IPS-NIHi7 (cell line): ENCODE results near the gene EMD.
"Not testable (repeated sequence)": the region's sequence is repeated elsewhere in the genome, so short reads cannot be mapped to it uniquely, and the experiment has no call there.

Source experiments
- DNase-seq: peaks from one replicate; pipeline ENCODE4 v3.0.0; 2012; ENCODE audit warnings: mixed read lengths; ENCODE audit errors: extremely low spot score

Gene EMD

DNA sequence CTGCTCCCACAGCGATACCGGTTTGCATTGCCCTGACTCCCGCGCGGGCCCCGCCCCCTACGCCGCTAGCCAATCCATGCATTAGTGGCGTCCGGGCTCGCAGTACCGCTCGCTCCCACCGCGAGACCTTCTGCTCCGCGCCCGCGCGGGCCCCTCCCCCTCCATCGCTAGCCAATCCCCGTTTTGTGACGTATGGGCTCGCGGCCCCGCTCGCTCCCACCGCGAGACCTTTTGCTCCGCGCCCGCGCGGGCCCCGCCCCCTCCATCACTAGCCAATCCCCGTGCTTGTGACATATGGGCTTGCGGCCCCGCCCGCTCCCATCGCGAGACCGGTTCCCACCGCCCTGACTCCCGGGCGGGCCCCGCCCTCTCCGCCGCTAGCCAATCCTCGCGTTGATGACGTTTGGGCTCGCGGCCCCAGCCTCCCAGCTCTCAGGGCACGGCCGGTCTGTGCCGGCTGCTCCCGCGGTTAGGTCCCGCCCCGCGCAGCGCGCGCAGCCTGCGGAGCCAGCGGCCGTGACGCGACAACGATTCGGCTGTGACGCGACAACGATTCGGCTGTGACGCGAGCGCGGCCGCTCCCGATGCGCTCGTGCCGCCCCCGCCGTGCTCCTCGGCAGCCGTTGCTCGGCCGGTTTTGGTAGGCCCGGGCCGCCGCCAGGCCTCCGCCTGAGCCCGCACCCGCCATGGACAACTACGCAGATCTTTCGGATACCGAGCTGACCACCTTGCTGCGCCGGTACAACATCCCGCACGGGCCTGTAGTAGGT lies at the start of gene EMD:
Gene EMD, plus strand, starts transcription at position 497 of the 770 bp plus-strand sequence. Its CDS starts 190 bp downstream, at position 687.
- peak; percentile 72 for DNase-seq

DNA sequence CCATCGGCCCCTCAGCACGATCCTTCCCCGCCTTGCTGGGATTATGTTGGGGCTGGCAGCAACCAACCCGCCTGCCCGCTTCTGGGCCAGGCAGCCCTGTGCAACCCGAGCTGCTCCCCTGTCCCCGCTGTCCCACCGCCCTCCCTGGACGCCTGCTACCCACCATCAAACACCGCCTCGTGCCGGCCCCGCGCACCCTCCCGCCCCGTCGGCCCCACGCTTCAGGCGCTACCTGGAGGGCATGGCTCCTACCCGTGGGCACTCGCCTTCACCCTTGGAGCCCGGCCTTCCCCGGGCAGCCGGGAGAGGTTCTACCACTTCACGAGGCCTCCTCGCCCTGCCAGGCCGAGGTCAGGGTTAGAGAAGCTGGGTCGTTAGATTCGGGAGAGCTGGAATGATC lies 46.5 kb upstream of the EMD start:
- no peak for DNase-seq

DNA sequence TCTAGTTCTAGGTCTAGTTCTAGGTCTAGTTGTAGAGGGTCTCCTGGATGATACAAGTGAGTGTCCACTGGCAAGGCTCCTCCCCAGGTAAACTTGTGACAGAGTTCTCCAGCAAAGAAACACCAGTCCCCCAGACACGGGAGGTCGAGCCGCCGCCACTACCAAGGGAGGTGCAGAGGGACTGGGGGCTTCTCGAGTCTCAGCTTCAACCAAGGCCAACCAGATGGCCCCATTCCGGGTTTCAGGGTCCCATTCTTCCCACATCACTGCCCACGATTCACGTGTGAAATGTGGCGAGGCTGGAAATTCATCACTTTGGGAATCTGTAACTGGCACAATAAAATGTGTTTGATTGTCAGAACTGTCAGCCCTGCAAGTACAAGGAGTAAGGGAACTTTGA lies 46.0 kb upstream of the EMD start:
- no peak for DNase-seq

DNA sequence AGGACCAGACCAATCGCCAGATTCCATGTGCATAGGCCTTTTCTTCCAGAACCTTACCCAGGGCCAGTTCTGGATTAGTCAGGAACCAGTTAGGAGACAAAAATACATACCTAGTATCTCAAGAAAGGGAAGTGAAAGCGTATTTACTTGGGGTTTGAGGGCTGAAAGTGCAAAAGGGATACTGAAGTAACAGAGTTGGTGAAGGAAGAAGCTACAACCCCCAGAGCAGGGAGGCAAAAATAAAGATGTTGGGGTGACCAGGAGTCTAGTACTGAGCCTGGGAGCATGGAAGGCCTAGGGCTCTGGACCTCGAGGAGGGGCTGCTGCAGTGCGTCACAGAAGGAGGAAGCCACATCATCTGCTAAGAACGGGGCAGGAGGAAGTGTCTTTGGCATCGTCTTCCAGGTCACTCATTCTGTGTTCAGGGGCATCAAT lies 45.2 kb upstream of the EMD start:
- DNase-seq, result no peak

DNA sequence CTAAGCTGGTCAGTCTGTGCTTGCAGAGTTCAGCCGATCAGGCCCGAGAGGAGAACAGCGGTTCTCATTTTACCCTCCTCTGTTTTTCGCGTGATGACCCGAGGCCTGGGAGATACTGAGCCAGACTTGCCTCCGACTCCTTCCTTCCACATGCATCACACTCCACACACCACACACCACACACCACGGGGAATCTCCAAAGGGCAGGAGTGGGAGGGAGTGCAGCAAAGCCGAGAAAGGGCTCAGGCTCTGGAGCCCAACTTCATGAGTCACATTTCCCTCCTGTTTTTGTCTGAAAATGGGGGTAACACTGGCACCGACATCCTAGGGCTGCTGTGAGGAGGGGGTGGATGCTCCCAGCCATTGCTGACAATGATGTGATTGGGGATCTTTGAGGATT lies 44.6 kb upstream of the EMD start:
- no peak for DNase-seq

DNA sequence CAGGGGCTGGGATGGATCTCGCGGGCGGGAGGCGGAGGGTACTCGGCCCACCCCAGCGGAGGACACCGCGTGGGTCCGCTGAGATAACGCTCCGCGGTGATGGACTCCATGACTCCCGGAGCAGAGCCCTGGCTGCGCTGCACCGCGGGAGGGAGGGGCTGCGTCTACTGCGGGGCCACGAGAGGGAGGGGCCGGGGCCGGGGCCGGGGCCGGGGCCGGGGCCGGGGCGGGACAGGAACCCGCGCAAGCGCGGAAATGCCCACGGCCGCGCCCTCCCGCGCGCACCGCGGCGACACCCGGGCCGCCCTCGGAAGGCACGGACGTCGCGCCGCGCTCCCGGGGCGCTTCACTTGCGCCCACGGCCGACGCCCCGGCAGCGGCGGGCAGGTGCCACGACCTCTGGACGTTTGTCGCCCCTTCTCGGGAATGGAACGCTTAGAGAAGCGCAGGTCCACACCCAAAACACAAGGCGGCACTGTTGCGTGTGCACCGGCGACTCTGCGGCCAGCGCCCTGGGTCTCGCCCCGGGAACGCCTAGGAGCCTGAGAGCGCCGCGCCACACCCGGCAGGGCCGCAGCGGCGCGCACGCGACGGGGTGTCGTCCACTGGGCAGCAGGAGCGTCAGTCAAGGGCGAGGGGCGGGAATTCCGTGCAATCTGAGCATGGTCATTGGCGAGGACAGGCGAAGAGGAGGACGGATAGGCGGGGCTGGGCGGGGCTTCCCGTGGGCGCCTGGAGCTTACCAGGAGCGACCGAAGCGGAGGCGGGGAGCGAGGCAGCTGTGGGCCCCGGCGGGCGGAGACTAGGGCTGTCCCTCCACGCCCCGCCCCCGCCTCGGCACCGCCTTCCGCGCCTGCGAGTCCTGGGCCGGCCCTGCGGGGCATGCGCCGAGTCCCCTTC lies 37.4 kb upstream of the EMD start:
- DNase-seq, result not testable (repeated sequence)

DNA sequence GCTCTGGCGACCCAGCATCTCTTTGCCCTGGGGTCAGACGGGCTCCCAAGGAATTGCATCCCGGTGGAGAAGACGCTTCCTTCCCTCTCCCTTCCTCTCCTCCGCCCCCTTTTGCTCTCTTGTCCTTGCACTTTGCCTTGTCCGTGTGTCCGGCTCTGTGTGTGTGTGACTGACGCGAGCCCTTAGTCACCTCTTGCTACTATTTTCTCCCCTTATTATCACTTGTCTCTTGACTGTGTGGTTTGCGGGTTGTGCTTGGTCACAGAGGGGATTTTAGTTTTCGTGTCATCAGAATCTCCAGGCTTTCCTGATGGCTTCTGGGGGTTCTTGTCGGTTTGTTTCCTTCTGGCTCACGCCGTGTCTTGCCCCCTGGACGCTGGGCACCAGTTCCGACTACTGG lies 36.0 kb upstream of the EMD start:
- not testable (repeated sequence) for DNase-seq

DNA sequence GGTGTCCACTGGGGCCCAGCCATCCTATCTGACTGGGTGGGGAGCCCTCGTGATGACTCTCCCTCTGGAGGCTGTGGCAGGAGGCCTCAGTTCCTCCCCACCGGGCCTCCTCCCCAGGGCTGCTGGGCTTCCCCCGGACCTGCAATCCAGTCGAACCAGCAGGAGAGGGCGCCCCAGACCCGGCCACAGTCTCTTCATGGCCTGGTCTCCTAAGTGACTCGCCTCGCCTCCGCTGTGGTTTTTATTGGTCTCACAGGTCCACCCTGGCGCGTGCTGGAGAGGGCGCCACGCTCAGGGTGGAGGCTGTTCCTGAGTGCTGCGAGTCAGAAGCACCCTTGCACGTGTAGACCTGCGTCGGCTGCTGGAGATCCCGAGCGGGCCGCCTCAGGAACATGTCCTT lies 35.5 kb upstream of the EMD start:
- DNase-seq, result not testable (repeated sequence)

DNA sequence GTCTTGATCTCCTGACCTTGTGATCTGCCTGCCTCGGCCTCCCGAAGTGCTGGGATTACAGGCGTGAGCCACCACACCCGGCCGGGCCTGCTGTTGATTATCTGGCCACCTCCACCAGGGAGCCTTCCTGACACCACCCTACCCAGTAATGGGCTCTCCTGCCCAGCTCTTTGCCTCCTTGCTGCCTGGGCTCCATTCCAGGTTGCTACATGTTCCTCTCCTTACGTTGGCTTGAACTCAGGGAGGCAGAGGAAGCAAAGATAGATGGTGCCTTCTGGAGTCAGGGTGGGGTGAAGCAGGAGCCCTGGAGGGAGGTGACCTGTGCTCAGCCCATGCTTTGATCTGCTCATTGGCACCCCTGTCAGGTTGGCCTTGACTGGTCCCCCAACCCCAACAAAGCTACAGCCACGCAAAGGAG lies 31.0 kb upstream of the EMD start:
- no peak for DNase-seq

DNA sequence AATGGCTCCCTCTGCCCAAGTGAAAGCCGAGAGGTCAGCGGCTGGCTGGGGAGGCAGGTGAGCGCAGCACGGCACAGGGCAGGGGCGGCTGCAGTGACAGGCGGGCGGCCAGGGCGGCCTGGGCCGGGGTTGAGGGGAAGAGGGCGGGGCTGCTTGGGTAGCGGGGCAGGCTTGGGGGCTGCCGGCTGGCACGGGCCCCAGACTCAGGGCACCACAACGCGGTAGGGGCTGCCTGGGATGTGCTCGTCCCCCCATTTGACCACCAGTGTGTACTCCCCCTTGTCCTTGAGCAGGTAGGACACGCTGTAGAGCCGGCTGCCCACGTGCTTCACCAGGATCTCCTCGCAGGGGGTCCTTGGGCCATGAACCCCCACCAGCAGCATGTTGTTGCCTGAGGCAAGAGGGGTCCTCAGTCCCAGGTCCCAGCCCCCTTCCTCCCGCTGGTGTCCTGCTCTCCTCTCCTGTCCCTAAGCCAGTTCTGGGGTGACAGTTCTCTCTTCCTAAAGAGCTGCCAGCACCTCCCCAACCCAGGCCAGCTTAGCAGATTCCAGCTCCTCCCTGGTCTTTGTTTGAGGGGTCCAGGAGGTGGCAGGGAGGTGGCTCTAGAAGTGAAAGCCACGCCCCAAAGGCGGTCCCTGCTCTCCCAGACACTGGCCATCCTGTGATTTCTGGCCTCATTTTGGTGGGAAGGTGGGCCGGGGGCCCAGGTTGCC lies 30.3 kb upstream of the EMD start:
- DNase-seq, result no peak

DNA sequence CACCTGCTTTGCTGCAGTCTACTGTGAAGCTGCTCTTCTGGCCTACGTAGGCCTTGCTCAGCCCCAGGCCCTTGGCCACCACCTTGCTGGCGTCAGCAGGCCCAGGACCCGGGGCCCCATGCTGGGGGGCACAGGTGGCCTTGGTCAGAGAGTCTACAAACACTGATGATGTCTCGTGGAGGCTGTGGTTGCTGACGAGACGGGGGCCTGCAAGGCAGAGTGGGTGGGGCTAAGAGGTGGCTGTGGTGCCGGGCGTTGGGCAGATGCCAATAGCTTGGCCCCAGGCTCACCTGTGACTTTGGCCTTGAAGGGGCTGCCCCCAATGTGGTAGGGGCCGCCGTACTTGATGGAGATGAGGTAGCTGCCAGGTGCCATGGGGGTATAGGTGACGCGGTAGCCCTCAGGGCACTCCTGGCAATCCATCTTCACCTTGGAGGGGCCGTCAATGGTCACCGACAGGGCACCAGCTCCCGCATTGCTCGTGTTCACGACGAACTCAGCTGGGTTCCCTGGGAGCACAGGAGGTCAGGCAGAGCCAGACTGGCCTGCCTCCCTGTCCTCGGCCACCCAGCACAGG lies 29.6 kb upstream of the EMD start:
- DNase-seq, result no peak

DNA sequence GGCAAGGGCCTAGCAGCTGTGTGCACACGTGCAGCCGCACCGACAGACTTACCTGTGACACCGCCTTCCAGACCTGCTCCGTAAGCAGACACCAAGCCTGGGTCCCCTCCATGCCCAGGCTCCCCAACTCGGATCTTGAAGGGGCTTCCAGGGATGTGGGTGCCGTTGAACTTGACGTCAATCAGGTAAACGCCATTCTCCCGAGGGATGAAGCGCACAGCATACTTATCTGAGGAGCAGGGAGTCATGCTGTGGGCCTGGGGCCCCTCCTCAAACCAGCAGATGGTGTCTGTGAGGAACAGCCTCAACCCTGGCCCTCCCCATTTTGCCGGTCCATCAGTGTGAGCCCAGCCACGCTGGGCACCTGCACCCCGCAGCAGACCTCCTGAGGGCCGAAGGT lies 29.1 kb upstream of the EMD start:
- no peak for DNase-seq

DNA sequence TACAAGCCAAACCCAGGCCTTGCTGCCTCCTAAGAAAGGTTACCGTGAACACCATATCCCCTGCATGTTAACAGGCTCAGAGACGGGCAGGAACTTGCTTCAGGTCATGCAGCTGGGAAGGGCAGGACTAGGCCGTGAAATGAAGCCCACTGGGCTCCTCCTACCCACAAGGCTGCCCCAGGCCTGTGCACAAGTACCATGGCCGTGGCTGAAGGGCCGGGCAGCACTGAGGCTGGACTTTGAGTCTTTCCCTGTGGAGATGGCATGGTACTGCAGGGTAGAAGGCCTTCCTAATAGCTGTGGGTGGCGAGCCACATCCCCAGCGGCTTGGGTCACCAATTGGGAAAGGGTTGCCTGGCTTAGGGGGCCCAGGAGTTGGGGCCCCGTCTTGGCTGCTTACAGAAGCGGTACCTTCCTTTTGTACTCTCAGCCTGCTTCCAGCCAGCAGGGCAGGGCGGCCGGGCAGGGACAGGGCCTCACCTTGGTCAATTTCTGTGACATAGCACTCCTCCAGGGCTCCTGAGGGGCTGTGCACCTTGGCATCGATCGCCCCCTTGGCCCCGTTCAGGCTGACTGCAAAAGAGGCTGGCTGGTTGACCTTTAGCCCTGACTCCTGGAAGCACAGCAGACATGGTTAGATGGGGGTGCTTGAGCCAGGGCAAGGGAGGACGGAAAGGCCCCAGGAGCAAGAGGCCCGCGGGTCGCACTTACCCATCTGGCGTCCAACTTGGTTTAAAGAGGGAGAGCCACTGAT lies 28.5 kb upstream of the EMD start:
- DNase-seq, result no peak

DNA sequence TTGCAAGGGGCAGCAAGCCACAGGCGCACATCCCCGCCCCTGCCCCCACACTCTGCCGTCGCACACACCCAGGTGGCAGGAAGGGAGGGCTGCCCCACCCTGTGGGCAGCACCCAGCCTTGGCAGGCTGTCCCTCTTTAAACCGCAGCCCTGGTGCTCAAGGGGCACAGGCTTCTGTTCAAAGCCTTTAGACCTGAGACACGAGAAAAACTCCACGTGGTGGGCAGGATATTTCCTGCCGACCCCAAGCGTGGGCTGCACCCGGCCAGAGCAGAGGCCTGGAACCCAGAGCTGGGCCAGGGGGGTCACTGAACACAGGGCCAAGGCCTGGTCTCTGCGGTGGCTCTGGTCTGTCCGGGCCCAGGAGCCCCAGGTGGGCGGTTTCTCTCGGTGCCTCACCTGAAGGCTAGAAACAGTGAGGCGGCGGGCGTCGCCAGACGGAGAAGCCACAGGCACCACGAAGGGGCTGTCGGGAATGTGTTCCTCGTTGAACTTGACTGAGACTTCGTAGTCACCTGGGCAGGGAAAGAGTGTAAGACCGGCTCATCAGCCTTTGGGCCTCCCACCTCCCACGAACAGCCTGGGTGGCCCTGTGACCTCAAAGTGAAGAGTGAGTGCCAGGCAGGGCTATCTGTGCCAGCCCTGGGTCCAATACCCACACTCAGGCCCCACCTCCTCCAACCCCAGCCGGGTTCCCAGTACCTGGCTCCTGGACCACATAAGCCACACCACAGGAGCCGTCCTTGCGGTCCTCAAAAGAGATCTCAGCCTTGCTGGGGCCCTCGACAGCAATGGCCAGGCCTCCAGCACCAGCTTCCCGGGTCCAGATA lies 27.7 kb upstream of the EMD start:
- no peak for DNase-seq

DNA sequence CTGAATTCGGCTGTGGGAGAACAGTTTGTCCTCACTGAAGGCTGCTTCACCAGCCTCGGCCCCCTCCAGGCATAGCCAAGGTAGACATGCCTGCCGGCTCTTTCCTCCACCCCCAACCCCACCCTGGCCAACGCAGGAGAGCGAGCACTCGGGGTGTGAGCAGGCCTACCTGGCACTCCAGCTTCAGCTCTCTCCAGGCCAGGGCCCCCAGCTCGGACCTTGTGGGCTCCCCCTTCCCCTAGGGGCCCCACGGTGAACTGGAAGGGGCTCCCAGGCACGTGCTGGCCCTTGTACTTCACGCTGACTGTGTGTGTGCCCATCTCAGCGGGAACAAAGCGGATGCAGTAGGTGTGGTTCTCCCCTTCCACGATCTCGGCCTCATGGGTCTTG lies 27.1 kb upstream of the EMD start:
- DNase-seq, result no peak

DNA sequence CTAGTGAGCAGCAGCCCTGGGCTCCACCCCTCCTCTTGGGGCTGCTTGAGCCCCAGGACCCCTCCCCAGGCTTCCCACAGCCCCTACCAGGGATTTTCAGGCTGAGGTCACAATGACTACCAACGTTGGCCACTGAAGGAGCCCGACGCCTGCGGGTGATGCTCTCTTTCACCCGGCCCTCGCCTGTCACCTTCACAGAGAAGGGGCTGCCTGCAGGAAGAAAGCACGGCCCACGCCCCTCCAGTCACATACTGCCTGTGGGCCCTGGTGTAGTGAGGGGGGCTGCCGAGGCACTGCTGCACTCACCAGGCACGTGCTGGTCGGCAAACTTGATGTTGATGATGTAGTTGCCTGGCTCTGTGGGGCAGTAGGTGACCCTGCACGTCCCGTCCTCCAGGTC lies 26.6 kb upstream of the EMD start:
- no peak for DNase-seq

DNA sequence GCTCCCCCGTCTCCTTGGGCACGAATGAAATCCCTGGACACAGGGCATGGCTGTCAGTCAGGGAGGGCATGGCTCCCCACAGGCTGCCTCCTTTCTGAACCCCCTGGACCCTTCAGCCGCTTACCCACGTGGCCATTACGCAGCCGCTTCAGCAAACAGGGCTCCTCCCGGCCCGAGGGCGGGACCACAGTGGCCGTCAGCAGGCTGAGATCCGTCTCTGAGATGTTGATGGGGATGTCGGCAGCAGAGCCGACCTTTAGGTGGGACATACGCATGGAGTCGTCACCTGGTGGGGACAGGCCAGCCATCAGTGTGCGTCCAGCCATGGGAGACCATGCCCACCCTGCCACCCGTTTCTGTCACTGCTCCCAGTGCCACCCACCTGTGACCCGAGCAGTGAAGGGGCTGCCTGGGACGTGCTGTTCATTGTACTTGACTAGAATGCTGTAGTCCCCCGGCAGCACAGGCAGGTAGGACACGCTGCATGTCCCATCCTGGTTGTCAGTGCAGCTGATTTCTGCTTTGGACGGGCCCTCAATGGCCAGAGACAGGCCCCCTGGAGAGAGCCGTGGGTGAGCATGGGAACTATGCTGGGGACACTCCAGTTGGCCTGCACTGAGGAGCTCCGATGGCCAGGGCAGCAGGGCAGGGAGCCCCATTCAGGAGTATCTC lies 25.8 kb upstream of the EMD start:
- no peak for DNase-seq

DNA sequence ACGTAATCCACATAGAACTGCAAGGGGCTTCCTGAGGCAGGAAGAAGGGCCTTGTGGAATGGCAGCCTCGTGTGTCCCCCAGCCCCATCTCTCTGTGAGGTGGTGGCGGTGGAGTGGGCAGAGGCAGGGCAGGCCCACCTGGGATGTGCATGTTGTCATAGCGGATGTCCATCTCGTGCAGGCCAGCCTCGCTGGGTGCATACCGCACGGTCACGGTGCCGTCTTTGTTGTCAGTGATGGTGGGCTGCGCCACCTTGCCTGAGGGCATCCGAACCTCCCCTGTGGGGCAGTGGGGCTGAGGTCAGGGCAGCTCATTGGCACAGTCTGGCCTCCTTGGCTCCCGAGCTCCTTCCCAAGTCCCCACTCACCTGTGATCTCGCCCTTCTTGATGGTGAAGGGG lies 25.1 kb upstream of the EMD start:
- no peak for DNase-seq

DNA sequence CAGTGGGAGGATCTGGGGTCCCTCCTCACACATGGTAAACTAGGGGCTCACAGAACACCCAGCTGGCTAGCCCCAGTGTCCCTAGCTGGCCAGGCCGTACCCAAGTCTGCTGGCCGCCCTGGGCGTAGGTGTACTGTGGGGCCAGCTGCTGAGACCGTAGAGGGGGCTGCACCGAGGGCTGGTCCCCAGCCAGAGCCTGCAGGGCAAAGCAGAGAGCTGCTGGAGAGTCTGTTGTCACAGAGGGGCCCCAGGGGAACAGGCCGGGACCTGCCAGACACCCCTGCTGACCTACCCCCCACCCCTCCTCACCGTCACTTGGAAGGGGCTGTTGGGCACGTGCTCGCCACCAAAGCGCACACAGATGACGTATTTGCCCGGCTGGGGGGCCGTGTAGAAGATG lies 24.6 kb upstream of the EMD start:
- no peak for DNase-seq
